Measurements from ENCODE around the gene TNFRSF6B.
A peak's percentile ranks its signal among the peaks of the same experiment; 100 is the strongest.

The TNFRSF6B gene

DNA sequence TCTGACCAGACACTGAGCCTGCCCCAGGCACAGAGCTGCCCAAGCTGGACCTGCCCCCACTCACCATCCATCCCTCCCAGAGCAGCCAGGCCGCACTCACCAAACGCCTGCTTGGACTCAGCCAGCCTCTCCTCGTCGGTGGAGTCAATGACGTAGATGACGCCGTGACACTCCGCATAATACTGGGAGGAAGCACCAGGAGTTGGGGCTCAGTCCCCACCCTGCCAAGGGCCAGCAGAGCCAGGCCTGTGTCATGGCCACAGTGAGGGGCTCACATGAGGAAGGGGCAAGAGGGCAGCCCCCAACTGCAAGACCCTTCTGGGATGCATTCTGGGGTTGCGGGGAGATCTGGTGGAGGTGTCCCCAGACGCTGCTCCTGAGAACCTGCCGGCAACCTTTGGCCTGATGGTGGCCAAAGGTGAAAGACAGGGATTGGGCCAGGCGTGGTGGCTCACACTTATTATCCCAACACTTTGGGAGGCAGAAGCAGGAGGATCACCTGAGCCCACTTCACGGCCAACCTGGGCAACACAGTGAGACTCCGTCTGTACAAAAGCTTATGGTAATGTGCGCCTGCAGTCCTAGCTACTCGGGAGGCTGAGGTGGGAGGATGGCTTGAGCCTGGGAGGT is 5.7 kb downstream of the TNFRSF6B start:
- TF ChIP-seq ZNF274 (IDR thresholded peaks at IDR 0.05; ENCODE audit: low read depth, low read length) = no peak
- no peak overlapping the region for H3K4me3 ChIP-seq (ENCODE audit: low read length)

DNA sequence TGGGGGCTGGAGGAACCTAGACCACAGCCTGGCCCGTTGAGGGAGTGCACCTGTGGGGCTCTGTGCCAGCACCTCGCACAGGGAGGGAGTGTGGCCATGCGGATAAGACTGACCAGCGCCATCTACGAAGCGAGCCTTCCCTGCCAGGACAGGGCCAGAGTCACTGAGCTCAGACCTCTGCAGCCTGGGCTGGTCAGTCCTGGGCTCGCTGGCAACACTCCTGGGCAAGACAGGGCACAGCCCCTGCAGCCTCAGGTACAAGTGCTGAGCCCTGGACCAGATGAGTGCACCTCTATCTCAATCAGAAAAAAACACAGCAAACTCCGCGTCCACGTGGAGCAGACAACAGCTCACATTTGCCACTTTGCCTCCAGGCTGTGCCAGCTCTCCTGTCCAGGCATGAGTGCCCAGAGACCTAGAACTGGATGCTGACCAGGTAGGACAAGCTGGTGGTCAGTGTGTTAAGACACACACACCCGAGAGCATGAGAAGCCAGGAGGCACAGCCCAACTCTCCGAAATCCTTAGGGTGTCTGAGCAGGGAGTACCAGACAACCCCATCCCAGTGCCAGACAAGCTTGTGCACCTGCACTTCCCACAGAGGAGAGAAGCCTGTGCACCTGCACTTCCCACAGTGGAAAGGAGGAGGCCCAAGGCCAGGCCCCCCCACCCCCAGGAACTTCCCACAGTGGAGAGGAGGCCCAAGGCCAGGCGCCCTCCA is 6.5 kb downstream of the TNFRSF6B start:
- no peak for TF ChIP-seq ZNF274 (IDR thresholded peaks at IDR 0.05; ENCODE audit: low read depth, low read length)
- H3K4me3 ChIP-seq (ENCODE audit: low read length) = no peak overlapping the region

DNA sequence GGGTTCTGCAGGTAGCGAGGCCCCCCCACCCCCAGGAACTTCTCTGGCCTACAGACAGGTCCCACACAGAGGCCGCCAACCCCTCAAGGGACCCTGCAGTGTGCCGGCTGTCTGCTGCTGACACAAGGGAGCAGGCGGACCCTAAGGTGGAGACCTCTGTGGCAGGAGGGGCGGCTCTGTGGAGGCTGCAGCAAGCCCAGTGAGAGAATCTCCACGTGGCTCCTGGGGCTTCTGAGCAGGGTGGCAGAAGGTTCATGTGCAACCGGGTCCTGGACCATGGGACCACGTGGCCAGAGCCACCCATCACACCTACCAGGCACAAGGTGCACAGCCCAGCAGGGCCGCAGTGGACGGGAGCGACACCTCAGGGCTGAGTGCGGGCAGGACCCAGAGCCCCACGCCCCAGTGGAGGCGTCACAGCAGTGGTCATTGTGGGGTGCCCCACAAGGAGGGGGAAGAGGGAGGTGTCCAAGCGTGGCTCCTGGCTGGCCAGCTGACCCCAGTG is 7.1 kb downstream of the TNFRSF6B start:
- H3K4me3 ChIP-seq (ENCODE audit: low read length) = no peak overlapping the region
- no peak for TF ChIP-seq ZNF274 (IDR thresholded peaks at IDR 0.05; ENCODE audit: low read depth, low read length)

DNA sequence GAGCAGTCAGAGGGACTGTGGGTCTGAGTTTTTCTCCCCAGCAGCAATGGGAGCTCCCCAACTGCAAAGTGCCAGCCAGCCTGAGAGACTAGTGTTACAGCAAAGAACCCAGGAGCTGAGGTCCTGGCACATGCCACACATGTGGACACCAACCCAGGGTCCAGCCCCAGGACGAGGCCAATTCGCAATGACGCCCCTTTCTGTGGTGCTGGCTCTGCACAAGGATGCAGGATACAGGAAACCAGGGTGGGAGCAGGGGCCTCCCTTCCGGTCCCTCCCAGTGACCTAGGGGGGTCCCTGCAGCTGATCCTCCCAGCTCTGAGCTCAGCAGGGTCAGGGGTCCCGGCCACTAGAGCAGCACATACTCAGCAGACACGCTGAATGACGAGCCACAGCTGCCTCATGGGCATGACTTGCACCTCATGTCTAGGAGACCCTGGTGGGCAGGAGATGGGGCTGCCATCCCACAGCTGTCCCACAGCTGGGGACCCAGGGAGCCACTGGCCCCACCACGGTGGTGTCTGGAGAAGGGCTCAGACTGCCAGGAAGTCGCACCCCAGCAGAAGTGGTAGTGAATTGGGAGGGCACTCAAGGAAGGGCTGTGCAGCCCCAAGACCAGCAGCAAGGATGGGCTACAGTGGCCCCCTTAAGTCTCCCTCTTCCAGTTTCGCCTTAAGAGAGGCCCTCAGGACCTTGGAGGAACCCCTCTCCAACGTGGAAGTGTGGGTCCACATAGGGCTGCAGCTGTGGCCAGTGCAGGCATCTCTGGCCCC is 7.7 kb downstream of the TNFRSF6B start:
- H3K4me3 ChIP-seq (ENCODE audit: low read length) = no peak overlapping the region
- TF ChIP-seq ZNF274 (IDR thresholded peaks at IDR 0.05; ENCODE audit: low read depth, low read length) = no peak

DNA sequence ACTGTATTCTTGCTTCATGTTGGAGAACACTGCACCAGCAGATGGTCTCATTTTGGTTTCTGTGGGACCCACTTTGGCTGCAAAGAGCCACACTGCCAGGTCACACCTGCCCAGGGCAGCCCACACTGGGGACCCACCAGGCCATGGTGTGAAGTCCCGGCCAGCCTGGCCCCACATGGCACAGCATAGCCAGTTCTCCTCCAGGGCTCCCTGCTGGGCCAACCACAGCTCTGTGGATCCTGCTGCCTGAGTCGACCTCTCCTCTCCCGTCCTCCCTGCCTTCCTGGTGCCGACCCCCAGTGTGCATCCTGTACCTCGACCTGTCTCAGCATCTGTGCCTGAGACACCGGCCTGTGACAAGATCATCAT is 8.3 kb downstream of the TNFRSF6B start:
- H3K4me3 ChIP-seq (ENCODE audit: low read length) = no peak overlapping the region
- TF ChIP-seq ZNF274 (IDR thresholded peaks at IDR 0.05; ENCODE audit: low read depth, low read length) = no peak

DNA sequence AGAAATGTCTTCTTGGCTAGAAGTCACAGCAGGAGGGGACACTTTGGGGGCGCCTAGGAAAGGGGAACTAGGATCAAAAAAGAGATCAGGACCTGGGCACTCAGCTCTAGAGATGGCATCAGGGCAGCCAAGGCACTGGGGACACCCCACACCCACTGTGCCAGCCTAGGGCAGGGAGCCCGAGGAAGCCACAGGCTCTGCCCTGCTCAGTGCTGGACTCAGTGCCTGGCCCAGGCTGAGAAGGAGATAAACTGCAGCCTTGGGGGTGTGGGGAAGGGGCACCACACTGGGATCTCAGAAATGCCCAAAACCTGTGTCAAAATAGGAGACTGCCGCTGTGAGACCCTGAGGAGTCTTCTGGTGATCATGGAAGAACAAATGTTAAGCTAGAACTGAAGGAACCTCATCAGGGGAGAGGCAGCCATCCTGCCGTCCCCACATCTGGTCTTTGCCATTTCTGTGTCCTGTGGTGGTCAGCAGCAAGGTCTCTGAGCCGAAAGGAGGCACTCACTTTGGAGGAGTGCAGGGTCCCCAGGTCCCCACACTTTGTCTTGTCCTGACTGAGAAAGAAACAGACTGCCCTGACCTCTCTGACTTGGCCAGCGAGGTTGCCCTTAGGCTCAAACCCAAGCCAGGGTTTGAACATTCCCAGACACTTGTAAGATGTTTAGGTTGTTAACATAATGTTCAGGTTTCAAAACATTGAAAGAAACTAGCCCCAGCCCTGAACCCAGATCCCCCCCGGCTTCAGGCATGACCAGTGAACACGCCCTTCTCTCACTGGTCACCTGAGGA is 9.0 kb downstream of the TNFRSF6B start:
- TF ChIP-seq ZNF274 (IDR thresholded peaks at IDR 0.05; ENCODE audit: low read depth, low read length) = no peak

DNA sequence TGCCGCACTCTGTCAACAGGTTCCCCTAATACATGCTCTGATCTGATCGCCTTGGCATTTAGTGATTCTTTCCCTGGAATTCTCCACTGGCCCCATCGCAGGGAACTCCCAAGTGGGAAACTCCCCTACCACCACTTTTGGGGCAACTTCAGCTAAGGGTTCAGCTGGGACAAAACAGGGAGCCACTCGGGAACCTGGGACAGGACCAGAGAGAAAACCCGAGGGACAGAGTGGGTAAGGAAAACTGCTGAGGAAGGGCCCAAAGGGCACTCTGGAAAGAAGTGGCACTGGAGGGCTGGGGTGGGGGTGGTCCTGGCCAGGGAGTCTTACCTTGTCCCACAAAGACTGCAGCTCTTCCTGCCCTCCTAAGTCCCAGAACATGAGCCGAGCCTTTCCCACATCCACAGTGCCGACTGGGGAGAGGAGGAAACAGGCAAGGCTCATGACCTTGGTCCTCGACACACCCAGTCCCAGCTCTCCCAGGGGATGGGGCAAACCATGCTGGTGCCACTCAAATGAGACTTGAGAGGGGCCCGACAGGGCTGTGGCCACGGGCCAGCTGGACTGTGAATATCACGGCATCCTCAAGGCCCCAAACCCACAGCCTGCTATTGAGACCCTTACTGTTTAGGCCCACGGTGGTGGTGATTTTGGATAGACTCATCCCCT is 9.7 kb downstream of the TNFRSF6B start:
- H3K4me3 ChIP-seq (ENCODE audit: low read length) = peak overlapping the region; percentile 92; the same call in 1 of the 2 replicates
- TF ChIP-seq ZNF274 (IDR thresholded peaks at IDR 0.05; ENCODE audit: low read depth, low read length) = no peak

More for the DNA sequence above, 9.0 kb downstream of the TNFRSF6B start:
- no peak overlapping the region for H3K4me3 ChIP-seq (ENCODE audit: low read length)

DNA sequence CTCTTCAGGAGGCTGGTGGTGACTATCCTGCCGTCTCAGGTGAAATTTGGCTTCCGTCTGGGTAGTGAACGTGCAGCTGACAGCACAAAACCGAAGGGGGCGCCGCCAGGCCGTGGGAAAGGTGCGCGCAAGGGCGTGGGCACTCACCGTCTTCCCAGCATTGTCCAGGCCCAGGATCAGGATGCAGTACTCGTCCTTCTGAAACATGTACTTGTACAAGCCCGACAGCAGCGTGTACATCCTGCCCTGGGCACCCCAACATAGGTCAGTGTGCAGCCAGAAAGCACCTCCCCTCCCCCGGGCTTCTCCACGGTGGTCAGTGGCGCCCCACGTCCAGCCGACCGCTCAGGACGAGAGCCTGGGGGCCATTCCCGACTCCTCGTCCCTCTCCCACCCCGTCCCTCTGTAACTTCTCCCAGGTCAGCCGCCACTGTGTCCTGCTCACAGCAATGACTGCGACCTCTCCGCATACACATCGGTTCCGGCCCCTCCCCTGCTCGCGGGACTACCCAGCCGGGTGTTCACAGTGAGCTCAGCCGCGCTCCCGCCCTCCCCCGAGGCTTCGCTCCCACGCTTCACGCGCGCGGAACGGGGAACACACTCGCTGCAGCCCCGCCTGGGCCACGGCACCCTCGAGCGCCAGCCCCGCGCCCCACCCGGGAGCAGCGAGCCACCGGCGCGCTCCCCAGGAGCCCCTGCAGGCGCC is 10.6 kb downstream of the TNFRSF6B start:
- no peak for TF ChIP-seq ZNF274 (IDR thresholded peaks at IDR 0.05; ENCODE audit: low read depth, low read length)

DNA sequence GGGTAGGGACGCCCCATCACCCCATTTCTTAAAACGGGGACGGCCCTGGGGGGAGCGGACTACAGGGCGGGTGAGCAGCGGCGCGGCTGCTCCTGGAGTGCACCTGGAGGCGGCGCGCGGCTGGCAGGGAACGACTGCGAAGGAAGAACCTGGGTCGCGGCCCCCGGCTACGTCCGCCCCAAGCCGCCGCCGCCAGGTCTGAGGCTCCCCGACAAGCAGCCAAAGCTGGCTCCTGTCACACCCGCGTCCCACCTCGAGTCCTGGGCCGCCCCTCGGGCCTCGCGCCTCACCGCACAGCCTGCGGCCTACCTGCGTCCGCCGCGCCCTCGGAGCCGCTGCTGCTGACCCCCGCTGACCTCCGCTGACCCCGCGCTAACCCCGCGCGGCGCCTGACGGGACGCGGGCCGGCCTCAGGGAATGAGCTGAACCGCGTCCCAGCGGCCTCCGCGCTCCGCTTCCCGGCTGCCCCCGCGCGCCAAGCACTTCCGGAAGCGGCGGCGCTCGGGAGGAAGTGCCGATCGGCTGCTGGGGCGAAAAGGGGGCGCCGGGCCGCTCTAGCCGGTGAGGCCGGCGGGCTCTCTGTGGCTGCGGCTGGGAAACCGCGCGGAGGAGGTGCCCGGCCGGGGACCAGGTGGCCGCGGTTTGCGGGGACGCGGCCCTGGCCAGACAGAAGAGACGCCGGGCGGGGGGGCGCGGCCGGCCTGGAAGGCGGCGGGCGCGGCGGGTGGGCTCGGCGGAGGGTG is 11.3 kb downstream of the TNFRSF6B start, which contains the start of the genes ARFRP1 and ZGPAT:
Gene ARFRP1, minus strand, starts transcription at position 419 of the 743 bp plus-strand sequence. CDS start 885 bp downstream, outside the sequence.
Gene ZGPAT, plus strand, starts transcription at position 482 of the 743 bp plus-strand sequence. CDS start 542 bp downstream, outside the sequence.
- no peak for TF ChIP-seq ZNF274 (IDR thresholded peaks at IDR 0.05; ENCODE audit: low read depth, low read length)
- peak within 1 kb of the TSS; percentile 92 for H3K4me3 ChIP-seq (ENCODE audit: low read length)

More for the DNA sequence above, 10.6 kb downstream of the TNFRSF6B start:
- H3K4me3 ChIP-seq (ENCODE audit: low read length) = peak overlapping the region; percentile 92

DNA sequence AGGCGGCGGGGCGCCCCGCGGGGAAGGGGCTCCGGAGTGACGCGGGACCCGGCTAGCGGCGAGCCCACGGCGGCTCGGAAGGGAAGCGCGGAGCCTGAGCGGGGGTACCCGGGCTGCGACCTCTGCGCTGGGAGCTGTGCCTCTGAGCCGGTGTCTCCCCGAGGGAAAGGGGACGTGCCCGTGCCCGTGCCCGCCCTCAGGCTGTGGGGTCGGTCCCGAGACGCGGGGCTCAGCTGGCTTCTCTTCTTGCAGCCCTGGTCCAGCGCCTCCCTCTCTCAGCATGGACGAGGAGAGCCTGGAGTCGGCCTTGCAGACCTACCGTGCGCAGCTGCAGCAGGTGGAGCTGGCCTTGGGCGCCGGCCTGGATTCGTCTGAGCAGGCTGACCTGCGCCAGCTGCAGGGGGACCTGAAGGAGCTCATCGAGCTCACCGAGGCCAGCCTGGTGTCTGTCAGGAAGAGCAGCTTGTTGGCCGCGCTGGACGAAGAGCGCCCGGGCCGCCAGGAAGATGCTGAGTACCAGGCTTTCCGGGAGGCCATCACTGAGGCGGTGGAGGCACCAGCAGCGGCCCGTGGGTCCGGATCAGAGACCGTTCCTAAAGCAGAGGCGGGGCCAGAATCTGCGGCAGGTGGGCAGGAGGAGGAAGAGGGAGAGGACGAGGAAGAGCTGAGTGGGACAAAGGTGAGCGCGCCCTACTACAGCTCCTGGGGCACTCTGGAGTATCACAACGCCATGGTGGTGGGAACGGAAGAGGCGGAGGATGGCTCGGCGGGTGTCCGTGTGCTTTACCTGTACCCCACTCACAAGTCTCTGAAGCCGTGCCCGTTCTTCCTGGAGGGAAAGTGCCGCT is 12.1 kb downstream of the TNFRSF6B start:
- H3K4me3 ChIP-seq (ENCODE audit: low read length) = peak overlapping the region; percentile 92
- no peak for TF ChIP-seq ZNF274 (IDR thresholded peaks at IDR 0.05; ENCODE audit: low read depth, low read length)

DNA sequence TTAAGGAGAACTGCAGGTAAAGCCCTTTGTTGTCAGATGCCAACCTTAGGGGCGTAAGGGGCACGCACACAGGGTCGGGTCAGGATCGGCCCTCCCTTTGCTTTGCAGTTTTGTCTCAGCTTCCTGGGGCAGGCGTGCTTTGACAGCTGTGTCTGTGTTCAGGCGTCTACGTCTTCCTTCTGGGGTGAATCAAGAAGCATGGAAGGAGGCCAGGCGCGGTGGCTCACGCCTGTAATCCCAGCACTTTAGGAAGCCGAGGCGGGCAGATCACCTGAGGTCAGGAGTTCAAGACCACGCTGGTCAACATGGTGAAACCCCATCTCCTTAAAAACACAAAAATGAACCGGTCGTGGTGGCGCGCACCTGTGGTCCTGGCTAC is 12.7 kb downstream of the TNFRSF6B start:
- H3K4me3 ChIP-seq (ENCODE audit: low read length) = peak overlapping the region; percentile 92; the same call in 1 of the 2 replicates
- TF ChIP-seq ZNF274 (IDR thresholded peaks at IDR 0.05; ENCODE audit: low read depth, low read length) = no peak

Data from GM08714 (cell line).